ENCODE data around the gene PAX6.

PAX6 gene

DNA sequence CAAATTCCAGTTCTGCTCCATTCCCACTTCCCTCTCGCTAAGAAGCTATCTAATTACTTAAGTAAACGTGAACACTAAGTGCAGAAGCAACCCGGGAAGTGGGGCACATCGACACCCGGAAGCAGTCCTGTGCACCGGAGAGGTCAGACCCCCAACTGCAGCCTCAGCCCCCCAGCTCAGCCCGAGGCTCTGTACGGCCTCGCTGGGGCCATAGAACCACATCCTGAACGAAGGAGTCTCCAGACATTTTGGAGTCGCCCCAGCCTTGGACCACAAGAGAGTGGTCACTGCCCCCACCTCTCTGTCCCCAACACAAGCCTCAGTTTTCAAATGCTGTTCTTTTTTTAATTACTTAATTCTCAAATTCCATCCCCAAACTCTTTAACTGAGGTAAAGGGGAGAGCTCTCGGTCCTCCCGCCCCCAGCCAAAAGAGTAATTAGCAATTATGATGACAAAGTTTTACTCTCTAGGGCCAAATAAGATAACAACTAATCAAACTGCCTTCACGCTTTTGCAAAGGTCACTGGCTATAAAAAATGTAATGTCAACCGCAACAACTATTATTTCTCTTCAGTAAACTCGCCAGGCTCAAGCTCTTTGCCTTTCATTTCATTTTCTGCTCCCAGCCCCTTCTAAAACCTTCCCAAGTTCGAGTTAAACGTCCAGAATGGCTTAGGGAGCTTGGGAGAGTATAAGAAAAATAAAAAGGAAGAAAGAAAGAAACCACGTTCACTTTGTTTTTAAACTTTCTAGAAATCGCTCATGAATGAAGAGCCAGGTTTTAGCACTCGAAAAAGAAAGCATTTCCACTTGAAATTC is 2.2 kb downstream of the PAX6 start:
- no peak for DNase-seq (ENCODE audit: low spot score)

DNA sequence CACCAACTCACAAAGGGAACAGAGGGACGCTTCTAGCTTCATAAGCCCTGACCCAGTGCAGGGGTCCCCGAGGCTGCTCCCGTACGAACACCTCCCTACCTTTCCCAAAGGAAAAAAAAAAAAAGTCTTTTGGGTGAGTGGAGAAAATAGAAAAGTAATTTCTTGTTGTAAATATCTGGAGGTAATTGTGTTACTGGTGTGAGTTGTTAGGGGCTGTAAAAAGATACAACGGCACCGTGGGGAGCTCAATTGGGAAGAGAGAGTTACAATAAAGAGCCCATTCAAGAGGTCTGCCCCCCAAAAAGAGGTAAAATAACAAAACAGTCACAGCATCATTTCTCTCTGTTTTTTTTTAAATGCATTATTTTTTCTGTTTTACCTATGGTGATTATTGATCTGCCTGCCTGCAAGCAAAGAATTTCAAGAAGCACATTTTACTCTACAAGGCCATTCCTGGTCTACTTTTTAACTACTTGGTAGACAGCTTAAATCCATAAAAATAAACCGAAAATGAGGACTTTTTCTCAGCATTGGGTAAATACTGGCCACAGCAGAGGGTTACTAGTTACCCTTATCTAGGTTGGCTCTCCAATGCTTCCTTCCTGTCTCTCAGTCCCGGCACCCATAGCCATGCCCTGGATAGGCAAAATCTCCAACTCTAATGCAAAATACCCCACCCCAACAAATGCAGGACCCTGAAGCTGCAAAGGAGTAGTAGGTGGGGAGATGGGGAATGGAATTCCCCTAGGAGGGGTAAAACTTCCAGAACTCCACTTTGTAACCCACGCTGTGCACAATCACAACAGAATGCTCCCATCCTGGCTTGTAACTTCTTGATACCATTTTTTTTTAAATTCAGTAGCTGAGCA is 3.1 kb downstream of the PAX6 start:
- DNase-seq (ENCODE audit: low spot score), result no peak

DNA sequence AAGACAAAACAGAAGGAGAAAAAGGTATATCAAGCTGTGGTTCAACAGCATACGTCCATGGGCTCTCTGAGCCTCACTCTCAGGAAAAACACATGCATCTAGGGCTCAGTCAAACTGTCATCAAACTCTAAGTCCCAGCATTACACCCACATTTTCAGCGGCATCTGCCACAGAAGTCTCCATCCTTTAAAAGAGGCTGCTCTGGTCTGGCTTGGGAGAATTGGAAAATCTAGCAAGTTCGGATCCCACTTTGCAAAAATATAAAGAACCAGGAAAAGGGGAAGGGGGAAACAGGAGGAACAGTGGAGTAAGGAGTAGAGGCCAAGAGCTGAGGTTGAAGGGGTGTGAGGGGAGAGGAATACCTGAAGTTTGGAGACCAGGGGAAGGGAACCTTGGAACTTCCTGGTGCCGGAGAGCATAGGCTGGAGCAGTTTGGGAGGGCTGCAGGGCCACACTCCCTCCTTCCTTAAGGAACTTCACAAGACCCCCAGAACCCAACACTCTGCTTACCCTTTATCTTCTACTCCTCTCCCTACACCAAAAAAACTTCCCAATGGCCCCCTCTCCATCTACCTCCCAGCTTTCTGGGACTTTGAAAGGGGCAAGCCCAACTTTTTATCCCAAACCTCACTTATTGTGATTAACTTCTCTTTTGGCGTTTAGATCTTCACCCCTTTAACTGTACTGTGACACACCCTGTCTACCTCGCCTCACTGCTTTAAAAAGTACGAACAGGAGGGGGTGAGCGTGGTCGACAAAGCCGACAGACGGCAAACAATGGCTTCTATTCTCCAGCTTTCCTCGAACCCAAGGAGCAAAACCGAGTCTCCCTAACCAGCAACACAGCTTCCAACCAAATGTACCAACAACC is 4.0 kb downstream of the PAX6 start:
- no peak for DNase-seq (ENCODE audit: low spot score)

DNA sequence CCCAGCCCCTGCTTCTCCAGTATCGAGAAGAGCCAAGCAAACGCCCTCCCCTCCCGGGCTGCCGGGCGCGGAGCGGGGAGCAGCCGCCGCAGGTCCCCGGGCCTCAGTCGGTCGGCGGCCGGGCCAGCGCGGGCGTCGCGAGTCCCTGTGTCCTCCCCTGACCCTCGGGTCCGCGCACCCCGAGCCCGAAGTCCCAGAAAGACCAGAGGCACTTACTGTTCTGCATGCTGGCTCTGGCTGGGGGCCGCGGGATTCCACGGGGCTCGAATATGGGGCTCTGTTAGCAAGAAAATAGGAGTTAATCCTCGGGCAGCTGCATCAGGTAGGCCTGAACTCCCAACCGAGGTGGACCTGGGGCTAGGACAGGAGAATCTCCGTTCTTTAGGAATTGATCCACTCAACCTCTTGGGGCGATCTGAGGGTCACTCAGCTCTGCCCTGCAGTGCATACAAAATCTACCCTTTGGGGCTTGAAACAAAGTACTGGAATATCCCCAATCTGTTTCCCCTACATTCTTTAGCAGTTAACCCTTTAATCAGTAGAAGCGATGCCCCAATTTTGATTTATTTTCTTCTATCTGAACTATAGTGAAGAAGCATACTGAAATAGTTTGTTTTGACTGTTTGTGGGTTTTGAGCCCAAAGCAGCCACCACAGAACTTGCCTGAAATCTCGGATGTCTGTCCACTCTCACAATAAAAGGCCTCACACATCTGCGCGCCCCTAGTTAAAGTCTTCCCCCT is 4.8 kb downstream of the PAX6 start:
- DNase-seq (ENCODE audit: low spot score), result no peak

DNA sequence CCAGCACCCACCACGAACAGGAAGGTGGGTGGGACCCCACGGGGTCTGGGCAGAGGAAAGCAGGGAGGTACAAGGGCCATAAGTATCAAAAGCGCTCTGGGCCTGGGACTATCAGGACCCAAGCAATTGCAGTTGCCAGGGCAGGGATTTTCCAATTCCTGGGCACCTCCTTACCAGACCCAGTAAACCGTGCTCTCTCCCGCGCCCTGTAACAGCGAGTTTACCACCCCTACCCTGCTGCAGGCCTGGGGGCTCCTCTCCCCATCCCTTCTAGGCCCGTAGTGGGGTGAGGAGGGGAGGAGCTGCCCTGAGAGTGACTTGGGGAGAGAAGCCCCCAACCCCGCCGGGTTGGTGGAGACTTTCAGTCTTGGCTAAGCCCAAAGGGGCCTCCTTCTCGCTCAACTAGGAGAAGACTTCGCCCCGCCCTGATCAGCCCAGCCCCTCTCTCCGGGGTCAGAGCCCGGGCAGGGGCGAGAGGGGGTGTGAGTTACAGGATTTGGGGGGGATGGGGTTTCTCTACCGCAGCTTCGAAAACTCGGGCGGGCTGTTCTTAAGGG is 5.4 kb downstream of the PAX6 start:
- no peak for DNase-seq (ENCODE audit: low spot score)

DNA sequence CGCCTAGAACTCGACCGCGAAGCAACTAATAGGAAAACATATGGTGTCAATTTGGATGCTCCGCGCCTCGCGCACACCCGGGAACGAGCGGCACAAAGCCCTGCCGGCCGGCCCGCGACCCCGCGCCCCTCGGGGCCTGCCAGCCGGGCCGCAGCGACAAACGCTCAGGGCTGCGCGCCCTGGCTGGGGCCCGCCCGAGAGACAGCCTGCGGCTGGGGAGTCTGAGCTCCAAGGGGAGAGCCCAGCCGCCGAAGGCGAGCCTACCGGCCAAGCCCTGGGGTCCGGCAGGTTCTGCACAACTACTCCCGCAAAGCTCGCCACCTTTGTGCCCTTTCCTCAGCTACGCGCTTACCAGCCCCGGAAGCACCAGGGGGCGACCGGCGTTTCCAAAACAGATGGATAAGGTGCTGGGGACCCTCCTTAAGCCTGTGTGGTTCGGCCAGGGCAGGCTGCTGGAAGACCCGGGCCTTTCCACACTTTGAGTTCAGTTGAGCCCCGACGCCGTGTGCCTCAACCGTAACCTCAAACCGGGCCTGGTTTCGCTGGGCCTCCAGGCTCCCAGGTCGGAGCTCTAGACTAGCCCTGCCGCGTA is 6.0 kb downstream of the PAX6 start:
- no peak for DNase-seq (ENCODE audit: low spot score)

DNA sequence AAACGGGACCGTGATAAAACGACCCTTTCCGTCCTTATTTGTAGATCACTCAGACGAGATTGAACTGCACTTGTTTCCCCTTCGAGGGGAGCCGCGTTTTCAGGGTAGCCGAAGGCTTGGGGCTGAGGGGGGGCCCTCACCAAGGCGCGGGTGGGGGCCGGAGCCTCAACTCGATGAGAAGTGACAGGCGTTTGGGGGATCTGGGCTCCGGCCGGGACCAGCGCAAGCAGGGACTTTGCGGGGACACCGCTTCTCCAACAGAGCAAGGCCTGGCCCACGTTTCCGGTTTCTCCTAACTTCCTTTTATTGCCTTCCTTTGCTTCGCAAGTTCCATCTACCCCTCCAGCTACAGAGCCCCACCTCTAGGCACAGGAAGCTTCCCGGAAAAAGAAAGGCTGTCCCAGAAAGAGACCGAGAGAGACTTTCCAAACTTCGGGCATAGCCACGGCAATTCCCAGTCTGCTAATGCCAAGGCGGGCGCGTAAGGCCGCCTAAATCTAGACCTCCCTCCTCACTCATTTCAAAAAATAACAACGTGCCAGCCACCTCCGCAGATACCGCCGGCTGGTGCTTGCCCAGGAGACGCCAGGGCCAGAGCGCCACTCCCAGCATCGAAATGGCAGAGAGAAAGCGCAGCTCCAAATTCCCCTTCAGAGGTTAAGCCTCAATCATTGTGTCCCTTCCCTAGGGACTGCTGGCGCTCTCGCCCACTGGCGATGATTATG is 6.6 kb downstream of the PAX6 start:
- no peak for DNase-seq (ENCODE audit: low spot score)

DNA sequence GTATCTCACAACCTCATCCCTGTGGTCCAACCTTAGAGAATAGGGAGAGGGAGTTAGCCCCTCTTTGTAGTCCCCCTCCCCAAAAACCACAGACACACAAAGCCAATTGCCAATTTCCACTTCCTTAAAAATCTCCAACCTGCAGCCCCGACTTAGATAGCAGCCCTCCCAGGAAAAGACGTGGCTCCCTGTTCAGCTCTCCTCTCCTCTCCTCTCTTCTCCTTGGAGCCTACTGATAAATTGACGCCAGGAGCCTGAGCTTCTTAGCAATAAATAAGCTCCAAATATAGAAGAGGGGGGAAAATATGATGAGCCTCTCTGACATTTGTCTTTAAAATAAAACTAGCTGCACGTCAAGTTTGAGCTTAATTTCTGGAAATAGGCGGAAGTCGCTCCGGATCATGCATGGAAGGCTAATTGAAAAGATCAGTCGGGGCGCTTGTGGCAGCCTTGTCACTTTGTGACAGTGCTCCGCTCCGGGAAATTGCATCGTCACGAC is 7.3 kb downstream of the PAX6 start:
- no peak for DNase-seq (ENCODE audit: low spot score)

DNA sequence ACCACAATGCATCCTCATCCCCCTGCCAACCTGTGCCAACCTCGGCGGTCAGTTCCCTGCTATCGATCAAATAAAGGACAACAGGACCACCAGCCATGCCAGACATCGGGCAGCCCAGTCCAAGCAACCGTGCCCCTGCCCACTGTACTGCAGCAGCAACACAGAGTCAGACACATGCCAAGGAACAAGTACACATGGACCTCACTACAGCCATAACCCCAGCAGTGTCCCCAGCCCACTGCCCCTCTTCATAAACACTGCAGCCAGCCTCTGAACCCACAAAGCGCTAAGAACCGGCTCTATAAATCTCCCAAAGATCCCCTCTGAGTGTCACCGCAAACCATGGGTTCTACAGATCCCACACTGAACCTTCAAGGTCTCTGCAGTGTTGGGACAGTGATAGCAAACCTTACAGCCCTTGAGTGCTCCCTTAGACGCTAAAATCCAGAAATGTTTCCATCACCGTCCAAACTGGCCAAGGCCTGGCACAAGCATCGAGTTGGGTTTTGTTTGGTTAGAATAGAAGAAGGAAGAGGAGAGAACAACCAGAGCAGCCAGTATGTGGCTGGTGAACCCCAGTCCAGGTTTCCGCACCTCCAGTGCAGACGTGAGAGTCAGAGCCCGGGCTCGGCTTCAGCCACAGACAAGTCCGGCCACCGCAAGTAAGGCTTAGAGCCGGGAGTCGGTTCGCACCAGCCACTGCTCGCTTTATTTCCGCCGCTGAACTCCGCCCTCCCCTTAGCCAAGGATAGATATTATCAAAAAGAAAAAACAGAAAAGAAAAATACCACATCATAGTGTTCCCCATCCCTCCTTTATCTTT is 7.9 kb downstream of the PAX6 start:
- DNase-seq (ENCODE audit: low spot score), result no peak

DNA sequence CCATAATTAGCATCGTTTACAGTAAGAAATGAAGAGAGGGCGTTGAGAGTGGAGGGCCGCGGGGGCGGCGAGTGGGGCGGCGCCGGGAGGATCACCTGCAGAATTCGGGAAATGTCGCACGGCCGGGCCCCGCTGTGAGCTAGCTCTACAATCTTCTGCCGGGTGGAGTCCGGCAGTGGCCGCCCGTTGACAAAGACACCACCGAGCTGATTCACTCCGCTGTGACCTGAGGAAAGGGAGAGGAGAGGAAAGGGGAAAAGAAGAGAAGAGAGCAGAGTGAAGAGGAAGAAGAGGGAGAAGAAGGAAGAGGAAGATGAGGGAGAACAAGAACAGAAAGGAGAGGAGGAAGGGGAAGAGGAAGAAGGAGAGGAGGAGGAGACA is 8.5 kb downstream of the PAX6 start:
- no peak for DNase-seq (ENCODE audit: low spot score)

DNA sequence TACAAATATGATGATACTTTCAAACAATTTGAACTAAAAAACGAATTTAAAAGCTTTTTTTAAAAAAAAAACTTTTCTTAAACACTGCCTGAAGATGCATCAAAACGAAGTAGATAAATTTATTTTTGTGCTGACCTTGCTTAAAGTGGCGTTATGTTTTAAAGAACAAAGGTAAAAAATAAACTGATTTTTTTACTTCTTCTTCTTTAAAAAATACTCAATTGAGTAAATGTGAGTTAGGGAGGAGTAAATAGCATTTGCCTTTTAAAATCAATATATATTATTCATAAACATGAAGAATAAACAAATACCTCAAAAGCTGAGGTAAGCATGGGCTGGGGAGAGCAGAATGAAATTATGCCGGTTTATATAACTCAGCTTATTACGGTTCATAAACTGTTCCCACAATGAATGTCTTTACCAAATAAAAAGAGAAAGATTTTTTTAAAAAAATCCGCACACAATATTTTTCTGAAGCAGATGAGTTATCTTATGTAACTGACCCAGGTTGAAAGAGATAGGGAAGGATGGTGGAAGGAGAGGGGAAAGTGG is 9.0 kb downstream of the PAX6 start:
- no peak for DNase-seq (ENCODE audit: low spot score)

DNA sequence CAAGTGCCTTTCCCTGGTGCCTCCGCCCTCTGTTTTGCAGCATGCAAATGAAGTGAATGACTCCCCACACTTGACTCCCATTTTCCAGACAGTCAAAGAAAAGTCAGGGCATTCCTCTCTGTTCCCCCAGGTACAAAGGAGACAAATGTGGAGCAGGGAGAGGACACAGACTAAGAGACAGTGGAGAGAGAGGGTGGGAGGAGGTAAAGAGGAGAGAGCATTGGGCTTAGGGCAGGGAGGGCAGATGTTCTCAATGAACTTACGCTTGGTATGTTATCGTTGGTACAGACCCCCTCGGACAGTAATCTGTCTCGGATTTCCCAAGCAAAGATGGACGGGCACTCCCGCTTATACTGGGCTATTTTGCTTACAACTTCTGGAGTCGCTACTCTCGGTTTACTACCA is 9.8 kb downstream of the PAX6 start:
- no peak for DNase-seq (ENCODE audit: low spot score)

DNA sequence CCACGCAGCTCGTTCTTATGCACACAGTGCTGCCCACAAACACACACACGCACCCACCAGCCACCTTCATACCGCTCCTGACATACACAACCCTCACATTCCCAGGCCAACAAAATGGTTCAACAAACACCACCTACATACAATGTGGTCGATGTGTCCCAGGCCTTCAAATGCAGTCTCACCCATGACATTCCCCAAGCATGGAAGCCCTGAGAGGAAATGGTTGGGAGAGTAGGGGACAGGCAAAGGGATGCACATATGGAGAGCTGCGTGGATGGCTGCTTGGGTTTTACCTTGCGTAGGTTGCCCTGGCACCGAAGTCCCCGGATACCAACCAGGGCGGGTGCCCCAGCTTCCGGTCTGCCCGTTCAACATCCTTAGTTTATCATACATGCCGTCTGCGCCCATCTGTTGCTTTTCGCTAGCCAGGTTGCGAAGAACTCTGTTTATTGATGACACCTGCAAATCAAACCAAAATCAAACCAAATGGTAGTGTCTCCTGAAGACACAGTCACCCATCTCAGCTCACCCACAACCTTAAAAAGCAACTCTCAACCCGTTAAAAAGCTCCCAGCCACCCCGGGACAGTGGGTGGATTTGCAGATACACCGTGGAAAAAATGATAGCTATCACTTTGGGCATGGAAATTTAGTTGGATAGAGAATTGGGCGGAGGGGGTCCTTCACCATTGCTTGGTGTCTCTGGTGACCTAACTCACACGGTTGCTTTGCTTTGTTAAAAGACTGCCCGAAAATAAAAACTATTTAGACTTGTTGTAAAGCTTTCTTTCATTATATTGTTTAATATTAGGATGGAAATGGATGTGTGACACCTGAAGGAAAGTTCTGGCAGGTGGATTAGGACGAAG is 10.5 kb downstream of the PAX6 start:
- no peak for DNase-seq (ENCODE audit: low spot score)

DNA sequence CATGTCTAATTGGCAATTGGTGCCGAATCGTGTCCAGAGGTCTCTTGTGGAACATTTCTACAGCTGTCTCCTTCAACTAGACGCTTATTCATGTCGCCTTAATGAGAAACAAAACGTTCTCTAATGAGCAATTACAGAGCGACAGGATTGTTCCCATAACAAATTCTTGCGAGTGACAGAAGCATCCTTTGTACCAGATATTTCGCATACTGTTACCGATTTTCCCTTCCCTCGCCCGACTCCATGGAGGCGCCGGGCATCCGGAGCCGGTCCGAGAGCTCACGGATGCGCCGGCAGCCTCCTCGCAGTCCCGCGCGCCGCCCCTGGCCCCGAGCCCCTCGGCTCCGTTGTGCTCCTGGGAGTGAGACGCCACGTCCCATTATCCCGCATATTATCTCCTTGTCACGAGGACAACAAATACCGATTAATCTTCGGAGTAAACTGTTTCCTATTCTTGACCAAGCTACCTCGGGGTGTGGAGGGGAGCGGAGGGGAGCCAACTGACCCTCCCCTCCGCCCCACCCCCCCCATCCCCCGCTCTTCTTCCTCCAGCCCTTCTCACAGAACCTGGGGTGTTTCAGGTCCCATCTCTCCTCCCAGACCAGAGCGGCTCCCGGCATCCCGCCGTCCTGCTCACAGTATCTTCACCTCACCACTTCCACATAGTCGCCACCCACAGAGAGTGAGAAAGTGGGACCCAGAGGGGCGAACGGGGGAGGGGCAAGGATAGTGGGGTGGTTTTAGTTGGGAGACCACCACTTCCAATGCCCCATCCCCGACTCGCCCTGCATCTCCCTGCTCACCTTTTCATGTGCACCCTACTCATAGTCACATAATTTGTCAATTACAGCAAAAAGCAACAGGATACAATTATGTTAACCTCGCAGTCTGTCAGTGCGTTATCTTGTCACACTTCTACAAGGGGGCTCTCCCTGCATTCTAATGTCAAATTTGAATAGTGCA is 11.4 kb downstream of the PAX6 start:
- DNase-seq (ENCODE audit: low spot score), result no peak

DNA sequence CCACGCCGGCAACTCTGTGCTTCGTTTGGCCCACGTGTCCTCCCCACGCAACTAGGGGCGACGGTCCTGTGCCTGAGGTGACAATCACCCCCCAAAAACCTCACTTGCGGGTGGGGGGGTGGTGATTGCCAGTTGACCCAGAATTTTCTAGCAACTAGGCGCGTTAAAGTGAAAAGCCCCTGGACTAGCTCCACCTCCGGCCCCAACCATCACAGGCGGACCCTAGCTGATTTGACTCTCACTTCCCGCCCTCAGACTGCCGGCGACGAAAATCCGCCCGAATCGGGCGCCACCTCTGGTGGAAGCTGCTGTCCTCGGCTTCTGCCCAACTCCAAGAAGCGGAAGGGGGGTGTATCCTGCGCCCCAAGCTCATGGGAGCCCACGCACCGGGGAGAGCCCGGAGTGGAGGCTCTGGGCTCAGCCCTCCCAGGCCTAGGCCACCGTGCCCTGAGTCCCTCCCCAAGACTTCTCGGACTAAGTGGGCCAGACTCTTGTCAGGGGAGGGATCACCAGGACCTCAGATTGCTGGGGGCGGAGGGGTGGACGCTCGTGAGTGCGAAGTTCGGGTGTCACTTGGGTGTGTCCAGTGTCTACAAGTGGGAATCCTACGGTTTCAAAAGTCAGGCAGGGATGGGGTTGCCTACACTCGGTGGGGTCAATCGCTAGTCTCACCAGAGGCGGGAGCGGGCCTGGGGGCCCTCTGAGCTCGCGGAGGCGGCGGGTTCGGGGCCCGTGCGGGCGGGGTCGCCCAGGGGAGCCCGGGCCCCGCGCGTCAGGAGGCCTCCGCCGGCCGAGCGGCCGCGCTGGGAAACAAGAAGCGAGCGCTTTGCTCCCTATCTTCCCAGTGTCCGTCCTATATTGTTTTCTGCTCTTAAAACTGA is 12.3 kb downstream of the PAX6 start:
- DNase-seq (ENCODE audit: low spot score), result no peak

Data from RKO (cell line).